ENCODE data around the gene LRRC38.

The LRRC38 gene

GRCh38 chr1:13517193-13517812 is 3.5 kb upstream of the LRRC38 start:
- no peak for DNase-seq (ENCODE audit: low read depth)

- DNase-seq (ENCODE audit: low read depth): no peak
These were observed 2.8 kb upstream of the LRRC38 start for GRCh38 chr1:13516606-13517005.

- no peak for DNase-seq (ENCODE audit: low read depth)
These were observed 1.0 kb upstream of the LRRC38 start for GRCh38 chr1:13514821-13515220.

GRCh38 chr1:13513063-13513894 is 524 bp downstream of the LRRC38 start:
- no peak for DNase-seq (ENCODE audit: low read depth)

- DNase-seq (ENCODE audit: low read depth): no peak
These were observed 1.3 kb downstream of the LRRC38 start for GRCh38 chr1:13512472-13512871.

- DNase-seq (ENCODE audit: low read depth): no peak
These were observed 3.3 kb downstream of the LRRC38 start for GRCh38 chr1:13510499-13510898.

- DNase-seq (ENCODE audit: low read depth): no peak
These were observed 6.7 kb downstream of the LRRC38 start for GRCh38 chr1:13507075-13507474.

- no peak for DNase-seq (ENCODE audit: low read depth)
These were observed 8.8 kb downstream of the LRRC38 start for GRCh38 chr1:13505020-13505419.

- DNase-seq (ENCODE audit: low read depth): no peak
These were observed 13.0 kb downstream of the LRRC38 start for GRCh38 chr1:13500806-13501205.

- no peak for DNase-seq (ENCODE audit: low read depth)
These were observed 14.4 kb downstream of the LRRC38 start for GRCh38 chr1:13499422-13499821.

GRCh38 chr1:13498553-13498952 is 15.2 kb downstream of the LRRC38 start:
- DNase-seq (ENCODE audit: low read depth): no peak

GRCh38 chr1:13495186-13495585 is 18.6 kb downstream of the LRRC38 start:
- no peak for DNase-seq (ENCODE audit: low read depth)

GRCh38 chr1:13494712-13495111 is 19.1 kb downstream of the LRRC38 start:
- DNase-seq (ENCODE audit: low read depth): no peak

GRCh38 chr1:13494025-13494424 is 19.8 kb downstream of the LRRC38 start:
- DNase-seq (ENCODE audit: low read depth): no peak

GRCh38 chr1:13492711-13493110 is 21.1 kb downstream of the LRRC38 start:
- no peak for DNase-seq (ENCODE audit: low read depth)

GRCh38 chr1:13487957-13488356 is 25.8 kb downstream of the LRRC38 start:
- no peak for DNase-seq (ENCODE audit: low read depth)

- DNase-seq (ENCODE audit: low read depth): no peak
These were observed 26.5 kb downstream of the LRRC38 start for GRCh38 chr1:13487143-13487868.

- no peak for DNase-seq (ENCODE audit: low read depth)
These were observed 29.9 kb downstream of the LRRC38 start for GRCh38 chr1:13483946-13484345.

- DNase-seq (ENCODE audit: low read depth): no peak
These were observed 31.2 kb downstream of the LRRC38 start for GRCh38 chr1:13482600-13482999.

GRCh38 chr1:13479171-13479856 is 34.5 kb downstream of the LRRC38 start:
- no peak for DNase-seq (ENCODE audit: low read depth)

- no peak for DNase-seq (ENCODE audit: low read depth)
These were observed 35.1 kb downstream of the LRRC38 start for GRCh38 chr1:13478692-13479091.

- DNase-seq (ENCODE audit: low read depth): no peak
These were observed 44.5 kb downstream of the LRRC38 start for GRCh38 chr1:13469343-13469742.

Measured in fibroblast of the conjunctiva (primary cell).